ENCODE measurements around the gene RMRP.

RMRP gene

GRCh38 chr9:35609820-35610163 lies 48.0 kb downstream of the RMRP start:
- no peak for DNase-seq (ENCODE audit: low spot score)

- no peak for DNase-seq (ENCODE audit: low spot score)
Measured at GRCh38 chr9:35609001-35609819, 48.6 kb downstream of the RMRP start.

- DNase-seq (ENCODE audit: low spot score), result no peak
Measured at GRCh38 chr9:35608221-35608620, 49.6 kb downstream of the RMRP start.
